ENCODE data around the gene MYO5C.

GRCh38 chr15:52262364-52262763 is 33.2 kb downstream of the MYO5C start:
- TF ChIP-seq CTCF (IDR thresholded peaks at IDR 0.05) (no peak), POLR2A (IDR thresholded peaks at IDR 0.05) (no peak)

All from breast epithelium (tissue), 3 donors.